HG03565 (cell line): ENCODE data around the gene PIGQ.

ENCODE experiments used
- ATAC-seq: cut with Tn5 transposase; IDR thresholded peaks from one replicate; pipeline ENCODE4 v1.9.1; 2021; ENCODE audit warnings: mild to moderate bottlenecking, moderate library complexity; ENCODE audit not compliant: unreplicated experiment

The PIGQ gene

GRCh38 chr16:598823-599739, 29.3 kb downstream of the PIGQ start:
- ATAC-seq, result no peak

- ATAC-seq, result no peak
Observed at GRCh38 chr16:600781-601180, 31.0 kb downstream of the PIGQ start.

- ATAC-seq, result no peak
Observed at GRCh38 chr16:603933-604332, 34.2 kb downstream of the PIGQ start.

- ATAC-seq, result no peak
Observed at GRCh38 chr16:606656-607307, 37.0 kb downstream of the PIGQ start.

- ATAC-seq, result no peak
Observed at GRCh38 chr16:608019-608418, 38.3 kb downstream of the PIGQ start.

GRCh38 chr16:609316-609715, 39.5 kb downstream of the PIGQ start:
- no peak for ATAC-seq

GRCh38 chr16:609984-610383, 40.2 kb downstream of the PIGQ start:
- no peak for ATAC-seq

GRCh38 chr16:610513-611381, 41.0 kb downstream of the PIGQ start:
- no peak for ATAC-seq

- ATAC-seq, result no peak
Observed at GRCh38 chr16:615122-615521, 45.4 kb downstream of the PIGQ start.

- no peak for ATAC-seq
Observed at GRCh38 chr16:616733-617586, 47.2 kb downstream of the PIGQ start.

GRCh38 chr16:617855-618254, 48.1 kb downstream of the PIGQ start:
- ATAC-seq, result no peak

GRCh38 chr16:619476-620100, 49.8 kb downstream of the PIGQ start:
- no peak for ATAC-seq

- no peak for ATAC-seq
Observed at GRCh38 chr16:620700-621525, 51.1 kb downstream of the PIGQ start.

GRCh38 chr16:621526-622105, 51.8 kb downstream of the PIGQ start:
- no peak for ATAC-seq

GRCh38 chr16:622920-623280, 53.1 kb downstream of the PIGQ start:
- ATAC-seq, result no peak

GRCh38 chr16:624526-625070, 54.8 kb downstream of the PIGQ start:
- no peak for ATAC-seq

GRCh38 chr16:625117-625976, 55.6 kb downstream of the PIGQ start:
- no peak for ATAC-seq
